Panc1 (cell line): Measurements from ENCODE around the gene CEP104.

Source experiments
- POLR2AphosphoS5 ChIP-seq: IDR thresholded peaks from 2 replicates; pipeline ENCODE4 v1.6.1; 2012; ENCODE audit warnings: mild to moderate bottlenecking, low read depth, low read length, moderate library complexity
- SIN3A ChIP-seq: IDR thresholded peaks from 2 replicates; pipeline ENCODE4 v1.6.1; 2012; ENCODE audit warnings: low read depth, mild to moderate bottlenecking, low read length, moderate library complexity, borderline replicate concordance; ENCODE audit not compliant: insufficient read depth
- TCF7L2 ChIP-seq: IDR thresholded peaks from 2 replicates; pipeline ENCODE4 v1.6.1; 2011; ENCODE audit warnings: mild to moderate bottlenecking, low read depth, low read length, inconsistent platforms
- TF ChIP-seq, protein P1 (sequence below): fragments of 450-650 bp; IDR thresholded peaks from 2 replicates; pipeline ENCODE4 v1.5.1; 2017; ENCODE audit warnings: mild to moderate bottlenecking
- TF ChIP-seq, protein P2 (sequence below), 2 experiments: IDR thresholded peaks; 2 replicates each; pipeline ENCODE4 v1.6.1; 2011 to 2012; ENCODE audit warnings: low read depth in 2 of 2, control low read depth in 1 of 2, low read length in 1 of 2, mild to moderate bottlenecking in 1 of 2, moderate library complexity in 1 of 2; ENCODE audit not compliant: insufficient read depth in 1 of 2

DNA sequence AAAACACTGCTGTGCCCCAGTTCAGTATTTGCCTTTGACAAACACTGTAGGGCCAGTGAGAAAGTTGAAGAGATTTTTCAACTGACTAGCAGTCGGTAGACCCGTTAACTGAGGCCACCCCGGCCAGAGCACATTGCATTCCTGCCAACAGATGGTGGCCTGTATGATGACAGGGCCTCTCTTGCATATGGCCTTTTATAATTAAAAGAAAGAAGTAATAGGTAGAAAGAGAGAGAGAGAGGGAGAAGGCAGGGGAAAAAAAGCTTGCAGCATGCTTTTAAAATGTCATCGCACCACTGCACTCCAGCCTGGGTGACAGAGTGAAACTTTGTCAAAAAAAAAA, 47.8 kb upstream of the CEP104 start:
- TF ChIP-seq, protein P1, sequence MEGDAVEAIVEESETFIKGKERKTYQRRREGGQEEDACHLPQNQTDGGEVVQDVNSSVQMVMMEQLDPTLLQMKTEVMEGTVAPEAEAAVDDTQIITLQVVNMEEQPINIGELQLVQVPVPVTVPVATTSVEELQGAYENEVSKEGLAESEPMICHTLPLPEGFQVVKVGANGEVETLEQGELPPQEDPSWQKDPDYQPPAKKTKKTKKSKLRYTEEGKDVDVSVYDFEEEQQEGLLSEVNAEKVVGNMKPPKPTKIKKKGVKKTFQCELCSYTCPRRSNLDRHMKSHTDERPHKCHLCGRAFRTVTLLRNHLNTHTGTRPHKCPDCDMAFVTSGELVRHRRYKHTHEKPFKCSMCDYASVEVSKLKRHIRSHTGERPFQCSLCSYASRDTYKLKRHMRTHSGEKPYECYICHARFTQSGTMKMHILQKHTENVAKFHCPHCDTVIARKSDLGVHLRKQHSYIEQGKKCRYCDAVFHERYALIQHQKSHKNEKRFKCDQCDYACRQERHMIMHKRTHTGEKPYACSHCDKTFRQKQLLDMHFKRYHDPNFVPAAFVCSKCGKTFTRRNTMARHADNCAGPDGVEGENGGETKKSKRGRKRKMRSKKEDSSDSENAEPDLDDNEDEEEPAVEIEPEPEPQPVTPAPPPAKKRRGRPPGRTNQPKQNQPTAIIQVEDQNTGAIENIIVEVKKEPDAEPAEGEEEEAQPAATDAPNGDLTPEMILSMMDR, result no peak
- no peak for TF ChIP-seq POLR2AphosphoS5
- no peak for TF ChIP-seq TCF7L2
- TF ChIP-seq, protein P2, sequence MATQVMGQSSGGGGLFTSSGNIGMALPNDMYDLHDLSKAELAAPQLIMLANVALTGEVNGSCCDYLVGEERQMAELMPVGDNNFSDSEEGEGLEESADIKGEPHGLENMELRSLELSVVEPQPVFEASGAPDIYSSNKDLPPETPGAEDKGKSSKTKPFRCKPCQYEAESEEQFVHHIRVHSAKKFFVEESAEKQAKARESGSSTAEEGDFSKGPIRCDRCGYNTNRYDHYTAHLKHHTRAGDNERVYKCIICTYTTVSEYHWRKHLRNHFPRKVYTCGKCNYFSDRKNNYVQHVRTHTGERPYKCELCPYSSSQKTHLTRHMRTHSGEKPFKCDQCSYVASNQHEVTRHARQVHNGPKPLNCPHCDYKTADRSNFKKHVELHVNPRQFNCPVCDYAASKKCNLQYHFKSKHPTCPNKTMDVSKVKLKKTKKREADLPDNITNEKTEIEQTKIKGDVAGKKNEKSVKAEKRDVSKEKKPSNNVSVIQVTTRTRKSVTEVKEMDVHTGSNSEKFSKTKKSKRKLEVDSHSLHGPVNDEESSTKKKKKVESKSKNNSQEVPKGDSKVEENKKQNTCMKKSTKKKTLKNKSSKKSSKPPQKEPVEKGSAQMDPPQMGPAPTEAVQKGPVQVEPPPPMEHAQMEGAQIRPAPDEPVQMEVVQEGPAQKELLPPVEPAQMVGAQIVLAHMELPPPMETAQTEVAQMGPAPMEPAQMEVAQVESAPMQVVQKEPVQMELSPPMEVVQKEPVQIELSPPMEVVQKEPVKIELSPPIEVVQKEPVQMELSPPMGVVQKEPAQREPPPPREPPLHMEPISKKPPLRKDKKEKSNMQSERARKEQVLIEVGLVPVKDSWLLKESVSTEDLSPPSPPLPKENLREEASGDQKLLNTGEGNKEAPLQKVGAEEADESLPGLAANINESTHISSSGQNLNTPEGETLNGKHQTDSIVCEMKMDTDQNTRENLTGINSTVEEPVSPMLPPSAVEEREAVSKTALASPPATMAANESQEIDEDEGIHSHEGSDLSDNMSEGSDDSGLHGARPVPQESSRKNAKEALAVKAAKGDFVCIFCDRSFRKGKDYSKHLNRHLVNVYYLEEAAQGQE (IDR thresholded peaks at IDR 0.05; ENCODE audit: insufficient read depth in 1 of 2, low read depth in 2 of 2, low read length in 1 of 2), result no peak
- TF ChIP-seq SIN3A, result no peak
